HL-60/S4 (cell line): ENCODE results near the gene FNDC3B.
"Not testable (repeated sequence)": the region's sequence is repeated elsewhere in the genome, so short reads cannot be mapped to it uniquely, and the experiment has no call there.

Experiments used
- in situ Hi-C: fragments of 300-500 bp; cut with MboI; formaldehyde crosslinking; loops from 2 replicates; pipeline ENCODE4 v1.14.3; 2022; ENCODE audit warnings: low sequenced_read_pairs

Gene FNDC3B

DNA sequence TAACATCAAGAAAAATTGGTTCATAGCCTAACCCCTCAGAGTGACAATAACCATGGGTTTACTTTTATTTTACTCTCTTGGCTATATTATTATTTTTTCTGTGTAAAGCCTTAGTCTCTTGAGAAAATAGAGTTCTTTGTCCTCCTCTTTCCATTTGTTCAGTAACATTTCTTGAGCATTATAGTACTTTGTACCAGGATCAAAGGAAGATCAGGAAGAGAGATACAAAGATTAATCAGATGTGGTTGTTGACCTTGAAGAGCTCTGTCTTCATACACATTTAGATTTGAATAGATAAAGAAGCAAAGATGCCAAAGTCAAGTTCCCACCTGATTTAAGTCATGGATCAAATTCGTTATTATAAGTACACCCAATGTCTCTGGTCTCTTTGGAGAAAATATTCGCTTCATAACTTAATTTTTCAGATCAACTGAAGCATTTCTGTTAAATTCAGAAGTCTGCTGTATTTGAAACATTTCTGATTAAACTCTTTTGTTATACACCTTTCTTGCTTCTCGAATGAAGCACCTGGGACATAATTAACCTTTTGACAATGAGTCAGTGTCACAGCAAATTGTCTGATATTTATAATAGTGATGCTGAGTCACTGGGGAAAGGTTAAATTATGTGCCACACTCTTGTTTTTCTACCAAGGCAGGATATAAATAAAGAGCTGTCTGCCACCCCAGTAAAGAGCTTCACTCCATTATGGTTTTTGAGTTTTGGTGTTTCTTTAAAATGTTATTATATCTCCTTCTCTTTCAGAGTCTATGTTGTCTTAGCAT lies 308.7 kb downstream of the FNDC3B start:
- in situ Hi-C loops, result no loop called here

DNA sequence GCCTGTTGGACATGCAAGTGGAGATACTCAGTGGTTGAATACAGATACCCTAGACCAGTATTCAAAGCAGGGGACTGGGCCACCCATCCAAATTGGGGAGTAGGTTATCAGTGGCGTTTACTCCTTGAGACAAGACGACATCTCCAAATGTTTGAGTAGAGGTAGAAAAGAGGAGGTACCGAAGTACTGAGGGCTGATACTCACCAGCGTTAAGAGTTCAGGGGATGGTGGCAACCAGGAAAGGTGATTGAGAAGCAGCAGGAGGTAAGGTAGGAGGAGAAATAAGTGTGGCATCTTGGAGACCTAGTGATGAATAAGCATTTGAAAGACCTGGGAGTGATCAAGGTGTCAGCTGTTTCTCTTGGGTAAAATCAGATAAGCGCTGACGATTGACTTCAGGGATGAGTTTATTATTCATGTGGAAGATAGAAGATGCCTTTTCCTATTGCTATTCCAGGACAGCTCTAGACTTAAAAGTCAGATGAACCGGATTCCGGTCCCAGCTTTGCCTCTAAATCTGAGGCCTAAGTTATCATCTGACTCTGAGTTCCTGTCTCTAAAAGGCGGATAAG lies 312.6 kb downstream of the FNDC3B start:
- in situ Hi-C loops, result no loop called here

- in situ Hi-C loops, result no loop called here
These were observed 313.4 kb downstream of the FNDC3B start for GRCh38 chr3:172352786-172353185.

DNA sequence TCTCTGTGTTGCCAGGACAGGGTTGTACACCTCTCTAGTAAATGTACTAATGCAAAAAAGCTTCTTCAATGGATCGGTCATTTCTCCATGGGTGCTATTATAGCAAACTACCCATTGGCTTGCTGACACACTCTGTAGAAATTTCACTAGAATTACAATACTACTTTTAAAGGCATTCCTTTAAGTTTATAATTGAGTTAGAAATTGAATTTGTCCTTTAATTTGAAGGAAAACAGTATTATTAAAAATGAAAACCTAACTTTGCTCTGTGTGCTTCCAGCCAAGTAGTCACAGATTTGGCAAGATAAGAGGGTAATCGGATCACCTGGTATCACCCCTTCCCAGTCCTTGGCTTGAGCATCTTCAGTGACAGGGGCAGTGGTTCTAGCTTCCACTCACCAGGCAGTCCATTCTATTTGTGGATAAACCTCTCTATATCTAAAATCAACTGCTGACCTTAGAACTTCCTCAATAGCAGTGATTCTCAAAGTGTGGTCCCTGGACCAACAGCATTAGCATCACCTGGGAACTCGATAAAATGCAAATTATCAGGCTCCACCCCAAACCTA lies 315.6 kb downstream of the FNDC3B start:
- in situ Hi-C loops, result no loop called here

- in situ Hi-C loops, result no loop called here
These were observed 316.5 kb downstream of the FNDC3B start for GRCh38 chr3:172355836-172356235.

DNA sequence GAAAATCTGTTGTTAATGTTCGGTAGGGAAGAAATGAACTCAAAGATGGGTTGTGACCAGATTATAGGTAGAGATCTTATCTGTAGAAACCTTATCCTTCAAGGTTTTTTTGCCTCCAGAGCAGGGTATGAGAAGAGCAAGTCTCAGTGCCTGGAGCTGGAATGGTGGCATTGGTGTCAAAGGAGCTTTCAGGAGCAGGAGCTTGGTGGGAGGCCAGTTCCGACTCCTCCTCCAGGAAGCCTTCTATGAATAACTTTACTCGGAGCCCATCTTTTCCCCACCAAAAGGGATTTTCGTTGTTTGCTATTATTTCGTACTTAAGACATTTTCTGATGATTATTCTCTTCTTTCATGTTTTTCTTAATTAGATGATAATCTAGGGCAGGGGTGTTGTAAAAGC lies 317.0 kb downstream of the FNDC3B start:
- in situ Hi-C loops, result no loop called here

DNA sequence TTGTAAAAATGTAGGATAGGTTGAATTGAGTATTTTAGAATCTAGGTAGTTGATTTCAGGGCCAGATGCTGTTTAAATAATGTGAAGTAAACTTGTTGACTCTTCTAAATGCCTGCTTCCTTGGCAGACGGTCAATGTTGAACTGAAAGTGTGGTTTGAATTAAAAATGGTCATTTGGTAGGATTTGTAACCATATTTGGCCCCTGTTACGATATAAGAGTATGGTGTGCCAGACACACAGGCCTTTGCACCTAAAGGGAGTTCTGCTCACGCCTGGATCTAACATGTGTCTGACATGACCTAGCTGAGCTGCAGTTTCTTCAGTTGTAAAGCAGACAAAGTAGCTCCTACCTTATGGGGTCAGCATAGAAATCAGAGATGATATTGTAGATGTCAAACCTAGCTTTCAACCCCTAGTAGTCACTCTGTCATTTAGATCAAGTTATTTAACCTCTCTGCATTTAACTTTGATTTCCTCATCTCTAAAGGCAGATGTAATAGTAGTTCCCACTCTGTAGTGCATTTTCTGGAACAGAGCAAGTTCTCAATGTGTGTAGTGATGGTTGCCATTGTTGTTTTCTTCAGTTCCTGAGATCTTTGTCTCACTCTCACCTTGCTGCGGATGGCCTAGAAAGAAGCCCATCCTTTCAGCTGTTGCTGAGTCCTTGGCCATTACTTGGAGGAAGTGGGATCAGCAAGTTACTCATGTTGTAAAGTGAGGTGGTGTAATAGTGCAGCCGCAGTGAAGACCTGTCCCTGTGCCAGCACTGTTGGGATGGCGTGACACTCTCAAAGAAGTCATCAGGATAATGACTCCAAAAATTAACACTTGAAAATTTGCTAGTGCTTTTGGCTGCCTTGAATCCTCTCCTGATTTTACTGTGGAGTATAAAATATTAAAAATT lies 318.7 kb downstream of the FNDC3B start:
- in situ Hi-C loops, result no loop called here

GRCh38 chr3:172359231-172359630 lies 319.9 kb downstream of the FNDC3B start:
- in situ Hi-C loops, result no loop called here

- in situ Hi-C loops, result no loop called here
These were observed 320.6 kb downstream of the FNDC3B start for GRCh38 chr3:172359996-172360395.

GRCh38 chr3:172362583-172362982 lies 323.2 kb downstream of the FNDC3B start:
- in situ Hi-C loops, result no loop called here

DNA sequence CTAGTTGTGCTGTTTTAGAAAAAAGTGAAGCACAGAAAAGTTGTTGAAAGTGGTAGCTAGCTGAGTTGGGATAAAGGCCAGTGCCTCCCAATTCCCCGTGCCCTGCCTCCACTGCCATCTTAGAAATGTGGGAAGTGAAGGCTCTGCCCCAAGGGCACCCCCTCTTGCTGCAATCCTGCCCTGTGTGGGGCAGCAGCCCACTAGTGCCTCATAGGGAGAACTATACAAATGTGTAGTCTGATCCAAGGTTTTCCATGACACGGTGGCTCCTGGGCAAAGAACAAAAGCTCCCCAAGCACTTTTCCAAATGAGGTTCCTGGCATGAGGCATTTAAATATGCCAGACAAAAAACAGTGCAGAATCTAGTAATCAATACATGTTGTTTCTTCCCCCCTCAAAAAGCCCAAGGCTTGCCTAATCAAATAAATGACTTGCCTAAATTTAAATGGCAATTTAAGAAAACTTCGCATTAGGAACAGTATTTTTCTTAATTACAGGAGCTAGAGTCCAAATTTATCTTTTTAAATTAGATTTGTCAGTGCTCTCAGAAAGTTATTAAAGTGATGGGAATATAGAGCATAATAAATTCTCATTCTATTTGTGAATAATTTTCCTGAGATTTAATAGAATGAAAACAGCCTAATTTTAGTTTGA lies 325.1 kb downstream of the FNDC3B start:
- in situ Hi-C loops, result no loop called here

GRCh38 chr3:172365028-172365567 lies 325.7 kb downstream of the FNDC3B start:
- in situ Hi-C loops, result no loop called here

- in situ Hi-C loops, result no loop called here
These were observed 328.1 kb downstream of the FNDC3B start for GRCh38 chr3:172367205-172368105.

GRCh38 chr3:172368556-172368955 lies 329.2 kb downstream of the FNDC3B start:
- in situ Hi-C loops, result not testable (repeated sequence)

DNA sequence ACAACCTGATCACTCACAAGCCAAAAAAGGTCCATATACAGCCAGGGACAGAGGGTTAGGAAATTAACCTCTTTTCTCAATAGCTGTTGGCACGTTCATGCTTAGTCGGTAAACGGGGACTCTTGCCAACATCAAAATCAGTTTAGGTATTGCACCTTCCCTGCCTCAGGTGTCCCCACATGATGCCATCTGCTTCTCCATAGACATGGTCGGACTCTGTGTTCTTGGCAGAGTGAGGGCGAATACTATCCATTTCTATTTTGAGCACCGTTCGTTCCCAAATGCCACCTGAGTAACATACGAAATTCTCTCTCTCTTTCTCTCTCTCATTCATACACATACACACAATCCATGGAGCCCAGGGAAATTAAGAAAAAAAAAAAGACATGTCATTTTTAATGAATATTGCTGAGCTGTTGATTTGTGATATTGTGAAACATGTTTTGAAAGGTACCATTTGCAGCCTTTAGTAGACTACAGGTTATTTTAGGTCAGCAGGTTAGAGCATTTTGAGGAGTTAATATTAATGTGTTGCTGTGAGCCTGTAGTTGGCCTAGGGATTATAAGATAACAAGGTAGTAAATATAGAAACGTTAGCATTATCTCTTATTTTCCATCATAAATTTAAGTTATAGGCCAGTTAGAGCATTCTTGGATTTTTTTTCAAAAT lies 330.3 kb downstream of the FNDC3B start:
- in situ Hi-C loops, result no loop called here

- in situ Hi-C loops, result no loop called here
These were observed 331.0 kb downstream of the FNDC3B start for GRCh38 chr3:172370419-172370818.

DNA sequence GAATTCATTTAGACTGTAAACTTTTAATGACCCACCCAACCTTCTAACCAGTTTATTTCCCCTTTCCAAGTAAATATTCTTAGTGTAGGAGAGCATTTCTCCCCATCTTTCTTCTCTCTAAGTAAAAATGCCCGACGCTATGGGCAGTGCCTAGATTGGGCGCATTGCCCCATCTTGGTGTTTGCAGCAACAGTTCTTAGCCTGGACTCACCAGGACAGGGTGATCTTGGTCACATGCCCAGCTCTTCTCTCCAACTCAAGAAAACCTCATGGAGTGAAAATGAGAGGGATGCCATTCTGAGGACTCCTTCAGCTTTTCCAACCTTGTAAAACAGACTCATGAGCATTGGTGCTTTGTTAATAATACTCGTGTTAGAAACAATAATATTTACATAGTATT lies 332.2 kb downstream of the FNDC3B start:
- in situ Hi-C loops, result no loop called here

DNA sequence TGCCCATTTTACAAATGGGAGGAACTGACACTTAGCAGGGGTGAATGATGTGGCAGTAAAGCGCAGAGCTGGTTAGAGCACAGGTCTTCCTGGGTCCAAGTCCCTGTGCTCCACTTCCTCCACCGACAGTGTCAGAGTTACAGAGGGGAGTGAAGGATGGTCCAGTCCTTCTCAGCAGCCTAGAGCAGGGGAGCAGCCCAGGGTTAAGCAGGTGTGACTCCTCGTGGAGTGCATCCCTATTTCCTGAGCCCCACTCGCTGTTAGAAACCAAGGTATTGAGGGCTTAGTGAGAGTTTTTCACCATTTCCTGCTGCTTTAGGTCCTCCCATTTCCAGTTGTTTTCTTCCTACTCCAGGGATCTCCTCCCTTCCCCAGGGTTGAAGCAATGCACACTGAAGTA lies 333.5 kb downstream of the FNDC3B start:
- in situ Hi-C loops, result no loop called here

DNA sequence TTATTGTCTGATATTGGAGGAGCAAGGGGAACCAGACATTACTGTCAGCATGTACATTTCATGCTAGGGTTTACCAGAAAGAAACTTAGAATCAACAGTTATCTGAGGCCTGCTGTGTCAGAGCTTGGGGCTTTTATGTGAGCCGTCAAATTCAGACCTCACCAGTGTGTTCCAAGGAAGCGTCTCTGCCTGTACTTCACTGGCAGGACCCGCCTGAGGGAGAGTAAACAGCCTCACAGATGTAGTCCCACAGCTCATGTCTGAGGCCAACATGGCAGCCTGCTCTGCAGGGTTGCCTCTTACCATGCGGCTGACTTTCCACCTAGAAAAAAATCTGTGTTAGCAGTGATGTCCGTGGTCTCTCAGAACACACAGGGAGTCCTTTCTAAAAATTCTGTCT lies 334.5 kb downstream of the FNDC3B start:
- in situ Hi-C loops, result no loop called here
